Umbilical cord (tissue), 2 donors: ENCODE data around the gene VSIG2. TPM values are rescaled to one million over a fixed set of nuclear protein-coding genes. Genes with fewer than 3 reads are reported as not detected.

Experiments
- DNase-seq: peaks from one replicate; pipeline ENCODE4 v3.0.0-alpha.2; 2015; ENCODE audit warnings: low spot score
- total RNA-seq: library from RNA; depleted of rRNA; stranded (reverse); fragments of >200 nt; gene quantifications from one replicate; pipeline ENCODE4 v1.2.3, GENCODE V29; 2014; ENCODE audit warnings: low replicate concordance; ENCODE audit not compliant: insufficient read depth

Gene VSIG2
- total RNA-seq, 1 donor from 2014 or later: not detected

- DNase-seq: no peak
Measured at GRCh38 chr11:124724979-124725718, 26.9 kb downstream of the VSIG2 start.

DNA sequence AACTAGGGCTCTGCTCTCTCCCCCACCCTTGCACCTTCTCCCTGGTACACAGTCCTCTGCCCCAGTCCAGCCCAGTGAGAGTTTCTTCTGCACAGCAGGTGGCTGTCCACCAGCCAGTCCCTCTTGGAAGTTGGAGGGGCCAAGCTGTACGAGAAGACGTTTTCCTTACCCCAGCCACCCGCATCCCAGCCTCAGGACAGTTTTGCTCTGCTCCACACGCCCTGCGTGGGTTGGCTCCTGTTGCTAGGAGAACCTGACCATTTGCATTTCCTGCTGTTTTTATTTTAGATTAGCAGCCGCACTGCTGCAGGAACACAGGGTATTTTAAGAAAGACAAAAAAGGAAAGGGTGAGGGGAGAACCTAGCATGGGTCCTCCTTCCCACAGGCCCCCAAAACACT lies 29.9 kb downstream of the VSIG2 start:
- no peak for DNase-seq

- no peak for DNase-seq
Measured at GRCh38 chr11:124719534-124719933, 32.5 kb downstream of the VSIG2 start.

DNA sequence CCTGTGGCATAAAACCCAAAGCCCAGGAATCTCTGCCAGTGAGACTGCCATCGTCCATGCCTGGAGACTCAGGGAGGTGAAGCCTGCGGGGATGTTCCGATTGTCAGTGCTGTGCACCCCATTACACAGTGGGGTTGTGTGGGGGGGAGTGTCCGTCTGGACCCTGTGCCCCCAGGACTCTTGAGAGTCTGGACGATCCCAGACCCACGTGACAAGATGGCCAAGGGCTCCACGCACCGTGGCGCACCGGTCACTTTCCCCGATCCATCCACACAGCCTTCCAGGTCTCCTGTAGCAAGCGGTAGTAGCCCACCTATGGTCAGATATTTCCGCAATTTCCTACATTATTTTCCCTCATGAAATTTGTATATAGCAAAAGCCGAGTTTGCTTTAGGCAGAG lies 33.3 kb downstream of the VSIG2 start:
- DNase-seq: no peak

- peak; percentile 50 for DNase-seq
Measured at GRCh38 chr11:124717786-124718651, 34.0 kb downstream of the VSIG2 start.

- no peak for DNase-seq
Measured at GRCh38 chr11:124717421-124717785, 34.7 kb downstream of the VSIG2 start.

DNA sequence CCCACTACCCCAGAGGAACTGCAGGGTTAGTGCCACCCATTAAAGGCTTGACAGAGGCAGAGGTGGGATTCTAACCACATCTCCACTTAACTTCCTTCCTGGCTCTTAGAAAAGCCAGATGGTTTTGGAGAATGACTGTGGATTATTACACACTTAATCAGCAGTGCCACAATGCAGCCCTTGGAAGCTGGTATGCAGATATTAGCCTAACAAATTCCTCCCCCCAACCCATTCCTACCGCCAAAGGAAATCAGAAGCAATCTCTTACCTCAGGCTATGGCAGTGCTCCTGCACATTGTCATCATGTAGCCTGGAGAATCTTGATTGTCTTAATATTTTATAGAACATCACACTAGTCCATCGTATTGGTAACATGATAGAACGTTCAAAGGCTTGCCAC lies 35.5 kb downstream of the VSIG2 start:
- no peak for DNase-seq

GRCh38 chr11:124712392-124712791 lies 39.7 kb downstream of the VSIG2 start:
- no peak for DNase-seq

GRCh38 chr11:124707829-124708228 lies 44.2 kb downstream of the VSIG2 start:
- DNase-seq: no peak

DNA sequence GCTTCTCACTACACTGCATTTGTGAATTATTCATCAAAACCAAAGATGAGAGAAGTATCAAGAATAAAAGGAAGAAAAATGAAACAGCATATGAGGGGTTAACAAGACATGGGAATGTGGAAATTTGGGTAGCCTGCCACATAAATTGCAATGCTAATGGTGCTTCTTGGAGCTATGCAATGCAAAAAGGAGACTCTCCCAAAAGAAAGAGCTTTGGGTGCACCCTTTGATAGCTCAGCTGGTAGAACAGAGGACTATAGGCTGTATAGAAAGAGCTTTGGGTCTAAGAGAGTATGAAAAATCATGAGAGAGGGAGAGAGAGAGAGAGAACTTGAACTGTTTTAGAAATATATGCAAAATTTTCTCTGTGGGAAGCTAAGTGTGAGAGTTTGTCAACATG lies 52.0 kb downstream of the VSIG2 start:
- no peak for DNase-seq

DNA sequence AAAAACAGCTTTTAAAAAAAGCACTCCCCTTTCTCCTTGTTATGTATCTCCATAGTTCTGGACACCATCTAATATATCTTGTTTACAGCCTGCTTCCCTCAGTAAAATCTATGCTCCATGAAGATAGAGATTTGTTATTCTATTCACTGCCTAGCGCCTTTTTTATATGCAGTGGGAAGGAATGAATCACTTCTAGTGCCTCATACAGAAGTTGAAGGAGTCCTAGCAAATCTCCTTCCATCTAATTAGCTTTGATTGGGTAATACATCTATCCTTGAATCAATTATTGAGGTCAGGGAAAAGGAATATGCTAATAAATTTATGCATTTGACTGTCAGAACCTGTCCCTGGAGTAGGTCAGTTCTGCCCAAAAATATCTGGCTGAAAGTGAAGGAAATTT lies 52.5 kb downstream of the VSIG2 start:
- no peak for DNase-seq

Other genes starting within 250 kb of the VSIG2 start
- gene OR8B12, start 208.6 kb downstream of the VSIG2 start, total RNA-seq: not detected
- gene OR8A1, start 182.3 kb downstream of the VSIG2 start, total RNA-seq: 7.0 TPM
- gene PANX3, start 140.8 kb downstream of the VSIG2 start, total RNA-seq: not detected
- gene TBRG1, start 129.4 kb downstream of the VSIG2 start, total RNA-seq: 24.3 TPM
- 8.4 TPM for gene SIAE, start 78.5 kb downstream of the VSIG2 start, total RNA-seq
- 8.9 TPM for gene SPA17, start 78.4 kb downstream of the VSIG2 start, total RNA-seq
- not detected for gene NRGN, start 12.3 kb downstream of the VSIG2 start, total RNA-seq
- gene ESAM, start 10.0 kb upstream of the VSIG2 start, total RNA-seq: 9.4 TPM
- gene MSANTD2, start 48.2 kb upstream of the VSIG2 start, total RNA-seq: 43.8 TPM
- 17.3 TPM for gene ROBO3, start 113.2 kb upstream of the VSIG2 start, total RNA-seq
- gene ROBO4, start 145.6 kb upstream of the VSIG2 start, total RNA-seq: 13.0 TPM
- gene HEPN1, start 167.0 kb upstream of the VSIG2 start, total RNA-seq: not detected
- 1.9 TPM for gene HEPACAM, start 183.8 kb upstream of the VSIG2 start, total RNA-seq
- 8.7 TPM for gene CCDC15, start 201.9 kb upstream of the VSIG2 start, total RNA-seq